EL (cell line): ENCODE measurements around the gene PRAMEF4.
"Not testable (repeated sequence)": the region's sequence is repeated elsewhere in the genome, so short reads cannot be mapped to it uniquely, and the experiment has no call there.

Experiments
- DNase-seq: peaks from one replicate; pipeline ENCODE4 v3.0.0-alpha.2; 2016

The PRAMEF4 gene

DNA sequence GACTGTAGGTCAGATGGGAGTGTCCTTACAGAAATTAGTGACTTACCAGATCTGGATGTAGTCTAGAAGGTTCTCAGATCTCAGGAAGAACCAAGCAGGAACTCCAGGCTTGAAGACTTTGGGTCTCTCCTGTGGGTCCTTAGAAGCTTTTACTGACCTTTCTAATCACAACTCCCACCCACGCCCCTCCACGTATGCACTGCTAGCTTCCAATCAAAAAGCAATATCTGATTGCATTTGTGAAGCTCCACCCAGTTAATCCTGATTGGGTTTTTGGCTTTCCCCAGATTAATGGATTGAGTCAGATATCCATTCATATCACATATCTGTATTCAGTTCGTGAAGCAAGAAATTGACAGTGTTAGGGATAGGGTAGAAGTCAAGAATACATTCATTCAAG, at the start of gene PRAMEF4:
Gene PRAMEF4 (minus strand): TSS at position 101 of the 400 bp plus-strand sequence. CDS start 2,807 bp downstream, outside the sequence.
- not testable (repeated sequence) for DNase-seq

DNA sequence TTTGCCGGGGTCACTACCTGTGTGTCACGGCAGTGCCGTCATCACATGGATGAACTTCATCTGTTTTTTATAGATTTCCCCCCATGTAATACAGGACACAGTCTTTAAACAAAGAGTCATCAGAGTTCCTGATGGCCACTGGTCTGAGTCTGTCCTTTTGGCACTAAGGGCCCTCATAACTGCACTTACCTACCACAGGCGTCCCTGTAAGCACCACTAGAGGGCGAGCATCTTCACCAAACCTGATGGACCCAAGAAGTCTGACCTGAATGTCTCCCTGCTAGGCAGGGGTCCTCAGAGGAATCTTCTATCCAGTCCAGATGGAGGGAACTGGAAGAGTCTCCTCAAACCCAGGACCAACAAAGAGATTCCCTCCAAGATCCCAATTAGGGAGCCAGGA, 38.4 kb upstream of the PRAMEF4 start:
- DNase-seq, result not testable (repeated sequence)

DNA sequence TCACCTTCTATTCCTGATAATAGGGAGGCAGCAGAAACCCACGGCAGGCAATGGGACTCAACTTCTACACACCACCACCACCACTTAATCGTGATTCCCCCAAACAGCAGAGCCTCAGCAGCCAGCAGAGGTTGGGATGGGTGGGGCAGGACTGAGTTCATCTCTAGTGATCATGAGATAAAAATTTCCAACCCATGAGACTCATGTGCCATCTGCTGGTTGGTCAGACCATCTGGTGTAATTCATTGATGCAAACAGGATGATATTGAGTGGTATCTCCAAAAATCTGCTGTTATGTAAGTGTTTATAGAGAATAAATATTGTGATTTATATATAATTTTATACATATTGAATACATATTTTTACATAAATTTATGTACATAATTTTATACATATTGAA, 35.7 kb upstream of the PRAMEF4 start:
- not testable (repeated sequence) for DNase-seq

DNA sequence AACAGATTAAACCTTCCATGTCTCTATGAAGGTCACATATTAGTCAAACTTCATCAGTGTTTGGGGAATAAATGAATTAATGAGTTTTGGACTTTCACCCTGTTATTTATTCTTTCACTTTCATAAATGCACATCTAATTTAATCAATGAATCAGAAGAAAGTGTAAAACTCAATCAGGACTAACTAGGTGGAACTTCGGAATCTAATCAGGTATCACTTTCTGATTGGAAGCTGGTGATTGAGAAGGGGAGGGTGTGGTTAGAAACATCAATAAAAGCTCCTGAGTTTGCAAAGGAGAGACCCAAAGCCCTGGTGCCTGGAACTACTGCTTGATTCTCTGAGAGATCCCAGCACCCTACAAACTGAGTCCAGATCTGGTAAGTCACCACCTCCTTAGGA, 30.3 kb upstream of the PRAMEF4 start, which contains the start of gene PRAMEF7:
Gene PRAMEF7 (plus strand): TSS at position 301 of the 400 bp plus-strand sequence. CDS start 1,083 bp downstream, outside the sequence.
- DNase-seq, result not testable (repeated sequence)

DNA sequence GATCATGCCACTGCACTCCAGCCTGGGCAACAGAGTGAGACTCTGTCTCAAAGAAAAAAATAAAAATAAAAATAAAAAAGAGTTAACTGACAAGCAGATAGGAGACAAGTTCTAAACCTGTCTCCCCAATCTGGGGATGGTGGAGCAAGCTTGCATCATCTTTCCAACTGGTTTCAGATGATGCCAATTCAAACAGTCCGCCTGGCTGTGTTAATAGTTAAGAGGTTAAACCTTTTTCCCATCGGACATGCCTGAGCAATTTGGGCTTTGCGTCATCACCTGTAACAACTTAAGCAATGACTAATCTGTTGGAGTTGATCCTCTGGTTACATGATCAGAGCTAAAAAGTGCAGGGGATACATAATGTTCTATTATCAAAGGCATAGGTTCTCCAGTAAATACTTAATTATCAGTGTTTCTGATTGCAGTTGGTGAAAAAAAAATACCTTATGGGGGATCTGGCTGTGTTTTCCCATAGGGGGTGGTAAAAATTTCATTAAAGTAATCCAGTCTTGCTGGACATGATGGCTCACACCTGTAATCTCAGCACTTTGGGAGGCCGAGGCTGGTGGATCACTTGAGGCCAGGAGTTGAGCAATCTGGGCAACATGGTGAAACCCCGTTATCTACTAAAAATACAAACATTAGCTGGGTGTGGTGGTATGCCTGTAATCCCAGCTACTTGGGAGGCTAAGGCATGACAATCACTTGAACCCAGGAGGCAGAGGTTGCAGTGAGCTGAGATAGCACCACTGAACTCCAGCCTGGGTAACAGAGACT, 18.0 kb upstream of the PRAMEF4 start:
- not testable (repeated sequence) for DNase-seq

DNA sequence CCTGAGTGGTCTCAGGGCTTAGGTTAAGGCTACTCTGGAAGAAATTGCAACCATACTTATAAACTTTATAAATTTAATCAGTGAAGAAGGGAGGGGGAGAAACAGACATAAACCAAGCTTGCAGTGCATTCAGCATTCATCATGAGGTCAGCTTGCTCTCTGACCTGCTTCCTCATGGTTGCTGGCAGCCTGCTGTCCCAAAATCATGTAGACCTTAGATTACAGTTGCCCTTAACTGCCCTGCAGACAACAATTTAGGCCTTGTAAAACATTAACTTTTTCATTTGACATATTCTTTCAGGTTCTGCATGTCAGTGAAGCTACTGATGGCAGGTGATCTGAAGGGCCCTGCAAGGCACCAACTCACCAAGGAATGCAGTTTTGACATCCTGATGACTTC, 13.2 kb upstream of the PRAMEF4 start:
- not testable (repeated sequence) for DNase-seq

DNA sequence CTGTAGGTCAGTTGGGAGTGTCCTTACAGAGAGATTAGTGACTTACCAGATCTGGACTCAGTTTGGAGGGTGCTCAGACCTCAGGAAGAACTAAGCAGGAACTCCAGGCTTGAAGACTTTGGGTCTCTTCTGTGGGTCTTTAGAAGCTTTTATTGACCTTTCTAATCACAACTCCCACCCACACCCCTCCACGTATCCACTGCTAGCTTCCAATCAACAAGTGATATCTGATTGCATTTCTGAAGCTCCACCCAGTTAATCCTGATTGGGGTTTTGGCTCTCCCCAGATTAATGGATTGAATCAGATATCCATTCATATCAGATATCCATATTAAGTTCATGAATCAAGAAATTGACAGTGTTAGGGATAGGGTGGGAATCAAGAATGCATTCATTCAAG, 12.2 kb upstream of the PRAMEF4 start, which contains the start of gene PRAMEF10:
Gene PRAMEF10 (minus strand): TSS at position 101 of the 400 bp plus-strand sequence. CDS start 2,423 bp downstream, outside the sequence.
- not testable (repeated sequence) for DNase-seq

DNA sequence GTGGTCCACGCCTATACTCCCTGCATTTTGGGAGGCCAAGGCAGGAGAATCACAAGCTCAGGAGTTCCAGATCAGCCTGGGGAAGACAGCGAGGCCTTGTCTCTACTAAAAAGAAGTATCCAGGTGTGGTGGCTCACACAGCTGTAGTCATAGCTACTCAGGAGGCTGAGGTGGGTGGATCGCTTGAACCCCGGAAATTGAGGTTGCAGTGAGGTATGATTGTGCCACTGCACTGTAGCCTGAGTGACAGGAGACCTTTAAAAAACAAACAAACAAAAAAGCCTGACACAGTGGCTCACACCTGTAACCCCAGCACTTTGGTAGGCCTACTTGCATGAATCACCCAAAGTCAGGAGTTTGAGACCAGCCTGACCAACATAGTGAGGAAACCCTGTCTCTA, 7.5 kb downstream of the PRAMEF4 start:
- DNase-seq, result not testable (repeated sequence)

DNA sequence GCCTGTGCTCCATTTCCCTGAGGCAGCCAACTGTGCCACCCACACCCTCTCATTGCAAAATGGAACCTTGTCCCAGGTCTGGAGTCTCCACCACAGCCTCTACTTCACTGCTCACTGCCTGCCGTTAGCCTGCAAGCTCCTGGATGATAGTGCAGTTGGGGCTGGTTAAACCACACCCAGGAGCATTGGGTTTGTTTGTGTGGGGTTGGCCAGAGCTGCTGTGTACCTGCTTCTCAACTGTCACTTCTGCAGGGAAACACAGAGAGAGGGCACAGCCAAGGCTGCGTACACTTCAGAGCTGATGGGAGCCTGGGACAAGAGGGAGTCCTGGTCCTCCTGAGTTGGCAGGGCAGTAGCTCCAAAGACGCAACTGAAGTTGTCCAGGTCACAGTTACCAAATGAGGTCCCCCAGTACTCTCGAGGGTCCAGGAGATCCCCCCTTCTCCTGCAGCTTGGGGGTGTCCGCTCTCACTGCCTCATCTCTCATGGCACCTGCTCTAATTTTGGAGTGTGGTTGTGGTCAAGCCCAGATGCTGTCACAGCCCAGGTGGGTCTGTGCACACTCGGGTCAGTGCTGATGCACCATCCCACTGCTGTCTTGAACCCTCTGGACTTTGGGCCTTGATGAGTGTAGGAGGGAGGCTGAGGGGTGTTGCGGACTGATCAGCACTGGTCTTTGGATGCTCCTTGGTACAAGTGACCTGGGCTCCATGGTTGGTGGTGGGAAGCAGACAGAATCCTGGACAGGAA, 22.7 kb downstream of the PRAMEF4 start:
- not testable (repeated sequence) for DNase-seq

DNA sequence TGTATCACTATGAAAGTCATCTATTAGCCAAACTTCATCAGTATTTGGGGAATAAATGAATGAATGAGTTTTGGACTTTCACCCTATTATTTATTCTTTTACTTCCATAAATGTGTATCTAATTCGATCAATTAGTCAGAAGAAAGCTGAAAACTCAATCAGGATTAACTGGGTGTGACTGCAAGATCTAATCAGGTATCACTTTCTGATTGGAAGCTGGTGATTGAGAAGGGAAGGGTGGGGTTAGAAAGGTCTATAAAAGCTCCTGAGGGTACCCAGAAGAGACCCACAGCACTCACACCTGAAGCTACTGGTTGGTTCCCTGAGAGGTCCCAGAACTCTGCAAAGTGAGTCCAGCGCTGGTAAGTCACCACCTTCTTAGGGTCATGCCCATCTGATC, 29.2 kb downstream of the PRAMEF4 start, which contains the start of gene PRAMEF2:
Gene PRAMEF2 (plus strand): TSS at position 301 of the 400 bp plus-strand sequence. CDS start 1,924 bp downstream, outside the sequence.
- not testable (repeated sequence) for DNase-seq

DNA sequence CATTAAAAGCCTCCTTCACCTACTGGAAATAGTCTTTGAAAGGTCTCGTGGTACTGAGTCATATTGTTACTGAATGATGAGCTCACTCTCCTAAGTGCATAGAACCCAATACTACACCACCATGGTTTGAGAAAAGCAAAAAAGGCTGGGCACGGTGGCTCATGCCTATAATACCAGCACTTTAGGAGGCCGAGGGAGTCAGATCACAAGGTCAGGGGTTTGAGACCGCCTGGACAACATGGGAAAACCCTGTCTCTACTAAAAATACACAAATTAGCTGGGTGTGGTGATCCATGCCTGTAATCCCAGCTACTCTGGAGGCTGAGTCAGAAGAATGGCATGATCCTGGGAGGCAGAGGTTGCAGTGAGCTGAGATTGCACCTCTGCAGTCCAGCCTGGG, 34.2 kb downstream of the PRAMEF4 start:
- peak; percentile 3 for DNase-seq

DNA sequence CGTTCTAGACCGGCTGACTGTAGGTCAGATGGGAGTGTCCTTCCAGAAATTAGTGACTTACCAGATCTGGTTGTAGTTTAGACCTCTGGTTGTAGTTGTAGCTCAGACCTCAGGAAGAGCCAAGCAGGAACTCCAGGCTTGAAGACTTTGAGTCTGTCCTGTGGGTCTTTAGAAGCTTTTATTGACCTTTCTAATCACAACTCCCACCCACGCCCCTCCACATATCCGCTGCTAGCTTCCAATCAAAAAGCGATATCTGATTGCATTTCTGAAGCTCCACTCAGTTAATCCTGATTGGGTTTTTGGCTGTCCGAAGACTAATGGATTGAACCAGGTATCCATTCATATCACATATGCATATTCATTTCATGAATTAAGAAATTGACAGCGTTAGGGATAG, 37.4 kb downstream of the PRAMEF4 start, which contains the start of gene HNRNPCL1:
Gene HNRNPCL1 (minus strand): TSS at position 101 of the 400 bp plus-strand sequence. CDS start 431 bp downstream, outside the sequence.
- not testable (repeated sequence) for DNase-seq

DNA sequence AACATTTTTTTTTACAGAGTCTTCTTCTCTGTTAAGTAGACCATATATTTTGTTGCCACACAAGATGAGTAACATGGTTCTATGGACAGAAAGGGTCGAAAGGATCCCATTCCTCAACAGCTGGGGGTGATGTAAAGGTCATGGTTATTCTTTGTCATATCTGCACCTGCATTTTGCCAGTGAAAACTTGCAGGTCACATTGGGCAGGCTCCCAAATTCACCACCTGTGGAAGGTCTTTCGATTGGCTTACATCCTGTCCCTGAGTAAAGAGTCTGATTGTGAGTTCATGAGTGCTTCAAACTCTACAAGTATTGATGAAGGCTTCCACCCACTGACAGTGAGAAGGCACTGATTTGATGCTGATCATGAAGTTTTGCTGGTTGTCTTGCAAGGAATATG, 52.8 kb downstream of the PRAMEF4 start:
- not testable (repeated sequence) for DNase-seq

DNA sequence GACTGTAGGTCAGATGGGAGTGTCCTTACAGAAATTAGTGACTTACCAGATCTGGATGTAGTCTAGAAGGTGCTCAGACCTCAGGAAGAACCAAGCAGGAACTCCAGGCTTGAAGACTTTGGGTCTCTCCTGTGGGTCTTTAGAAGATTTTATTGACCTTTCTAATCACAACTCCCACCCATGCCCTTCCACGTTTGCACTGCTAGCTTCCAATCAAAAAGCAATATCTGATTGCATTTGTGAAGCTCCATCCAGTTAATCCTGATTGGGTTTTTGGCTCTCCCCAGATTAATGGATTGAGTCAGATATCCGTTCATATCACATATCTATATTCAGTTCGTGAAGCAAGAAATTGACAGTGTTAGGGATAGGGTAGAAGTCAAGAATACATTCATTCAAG, 54.7 kb downstream of the PRAMEF4 start, which contains the start of gene PRAMEF11:
Gene PRAMEF11 (minus strand): TSS at position 101 of the 400 bp plus-strand sequence. CDS start 2,621 bp downstream, outside the sequence.
- not testable (repeated sequence) for DNase-seq
